Activated naive CD4-positive, alpha-beta T cell treated with anti-CD3 and anti-CD28 coated beads, Interleukin-2, amount 50 U/mL, for 16 hours (primary cell): ENCODE data around the gene GRIA3.

Experiments
- DNase-seq: peaks from one replicate; pipeline ENCODE4 v3.0.0-alpha.2; 2020

Gene GRIA3

GRCh38 chrX:123201720-123202119, 17.6 kb downstream of the GRIA3 start:
- DNase-seq = no peak

- no peak for DNase-seq
These were observed 18.4 kb downstream of the GRIA3 start for GRCh38 chrX:123202523-123202922.

GRCh38 chrX:123203772-123204171, 19.7 kb downstream of the GRIA3 start:
- DNase-seq = no peak

GRCh38 chrX:123206176-123206575, 22.1 kb downstream of the GRIA3 start:
- no peak for DNase-seq

GRCh38 chrX:123210252-123210651, 26.2 kb downstream of the GRIA3 start:
- DNase-seq = no peak

- DNase-seq = no peak
These were observed 31.5 kb downstream of the GRIA3 start for GRCh38 chrX:123215397-123216089.

- no peak for DNase-seq
These were observed 33.0 kb downstream of the GRIA3 start for GRCh38 chrX:123217077-123217476.

GRCh38 chrX:123217728-123218127, 33.6 kb downstream of the GRIA3 start:
- DNase-seq = no peak

- no peak for DNase-seq
These were observed 35.8 kb downstream of the GRIA3 start for GRCh38 chrX:123219916-123220315.

GRCh38 chrX:123222920-123223319, 38.8 kb downstream of the GRIA3 start:
- no peak for DNase-seq

- DNase-seq = no peak
These were observed 39.3 kb downstream of the GRIA3 start for GRCh38 chrX:123223409-123223808.

GRCh38 chrX:123223859-123224258, 39.8 kb downstream of the GRIA3 start:
- no peak for DNase-seq

GRCh38 chrX:123230798-123231197, 46.7 kb downstream of the GRIA3 start:
- DNase-seq = no peak

- DNase-seq = no peak
These were observed 52.8 kb downstream of the GRIA3 start for GRCh38 chrX:123236859-123237258.

GRCh38 chrX:123237271-123237670, 53.2 kb downstream of the GRIA3 start:
- no peak for DNase-seq

GRCh38 chrX:123254457-123254856, 70.4 kb downstream of the GRIA3 start:
- DNase-seq = no peak

GRCh38 chrX:123256378-123256777, 72.3 kb downstream of the GRIA3 start:
- DNase-seq = no peak

- DNase-seq = no peak
These were observed 76.9 kb downstream of the GRIA3 start for GRCh38 chrX:123260920-123261418.

- DNase-seq = no peak
These were observed 79.2 kb downstream of the GRIA3 start for GRCh38 chrX:123263270-123263669.

GRCh38 chrX:123263747-123264146, 79.7 kb downstream of the GRIA3 start:
- no peak for DNase-seq

GRCh38 chrX:123267220-123267619, 83.1 kb downstream of the GRIA3 start:
- no peak for DNase-seq

GRCh38 chrX:123271902-123272301, 87.8 kb downstream of the GRIA3 start:
- no peak for DNase-seq

- DNase-seq = no peak
These were observed 88.6 kb downstream of the GRIA3 start for GRCh38 chrX:123272630-123273029.

- DNase-seq = no peak
These were observed 90.7 kb downstream of the GRIA3 start for GRCh38 chrX:123274796-123275195.

GRCh38 chrX:123277347-123277746, 93.3 kb downstream of the GRIA3 start:
- no peak for DNase-seq
